ENCODE results near the gene SASH1.

SASH1 gene

DNA sequence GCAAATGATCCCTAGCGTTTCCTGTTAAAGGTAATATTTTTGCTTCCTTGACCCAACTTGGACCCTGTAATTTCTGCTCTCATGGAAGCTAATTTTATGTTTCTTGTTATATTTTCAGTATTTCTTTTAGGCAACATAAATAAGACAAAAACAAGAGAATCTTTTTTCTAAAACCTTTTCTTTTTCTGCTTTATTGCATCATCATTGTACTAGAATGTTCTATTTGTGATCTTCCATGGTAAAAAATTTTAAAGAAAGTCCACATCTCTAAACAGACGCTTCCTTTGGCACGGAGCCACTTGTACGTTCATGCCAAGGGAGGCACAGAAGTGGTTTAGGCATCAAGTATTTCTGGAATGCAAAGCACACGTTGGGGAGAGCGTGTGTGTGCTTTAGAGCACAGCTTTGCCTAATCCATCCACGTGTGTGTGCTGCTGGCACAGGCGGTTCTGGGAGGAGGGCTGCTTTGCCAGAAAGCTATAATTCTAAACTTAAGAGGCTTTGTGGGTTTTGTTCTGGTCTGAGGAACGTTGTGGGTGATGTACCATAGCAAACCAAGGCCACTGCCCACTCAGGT lies 98.3 kb downstream of the SASH1 start:
- H3K9me3 Mint-ChIP-seq: peaks cover 2% of the 10 kb centered on the region
- ATAC-seq: no peak
- peaks cover 11% of the 10 kb centered on the region for H3K4me1 Mint-ChIP-seq
- peaks cover 28% of the 10 kb centered on the region for H3K27me3 Mint-ChIP-seq
- no peaks in the 10 kb centered on the region for H3K36me3 Mint-ChIP-seq
- H3K27ac Mint-ChIP-seq: no peak overlapping the region
- H3K4me3 Mint-ChIP-seq: no peak overlapping the region

DNA sequence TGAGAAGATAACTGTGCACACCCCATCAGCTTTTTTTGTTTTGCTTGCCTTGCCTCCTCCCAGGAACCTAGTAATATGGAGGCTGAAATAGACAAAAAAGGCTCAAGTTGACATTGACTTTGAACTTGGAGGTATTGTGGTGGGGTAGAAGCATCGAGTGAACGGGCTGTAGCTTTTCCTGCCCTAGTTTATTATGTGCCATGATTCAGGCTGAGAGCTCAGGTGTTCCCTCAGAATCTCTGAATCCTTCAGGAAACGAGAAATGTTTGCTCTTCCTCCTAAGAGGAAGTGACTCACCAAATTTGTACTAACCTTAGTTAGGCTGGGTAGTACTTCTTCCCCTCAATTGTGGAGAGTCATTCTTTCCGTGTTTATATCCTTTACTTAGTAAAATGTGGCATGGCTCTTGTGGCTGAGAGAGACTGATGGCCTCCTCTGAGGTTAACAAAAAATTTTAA lies 98.8 kb downstream of the SASH1 start:
- Mint-ChIP-seq H3K27ac (no peak overlapping the region), H3K27me3 (peaks cover 23% of the 10 kb centered on the region), H3K9me3 (peaks cover 2% of the 10 kb centered on the region), H3K4me1 (peaks cover 11% of the 10 kb centered on the region), H3K36me3 (no peaks in the 10 kb centered on the region), H3K4me3 (no peak overlapping the region)
- peak; percentile 84 for ATAC-seq

DNA sequence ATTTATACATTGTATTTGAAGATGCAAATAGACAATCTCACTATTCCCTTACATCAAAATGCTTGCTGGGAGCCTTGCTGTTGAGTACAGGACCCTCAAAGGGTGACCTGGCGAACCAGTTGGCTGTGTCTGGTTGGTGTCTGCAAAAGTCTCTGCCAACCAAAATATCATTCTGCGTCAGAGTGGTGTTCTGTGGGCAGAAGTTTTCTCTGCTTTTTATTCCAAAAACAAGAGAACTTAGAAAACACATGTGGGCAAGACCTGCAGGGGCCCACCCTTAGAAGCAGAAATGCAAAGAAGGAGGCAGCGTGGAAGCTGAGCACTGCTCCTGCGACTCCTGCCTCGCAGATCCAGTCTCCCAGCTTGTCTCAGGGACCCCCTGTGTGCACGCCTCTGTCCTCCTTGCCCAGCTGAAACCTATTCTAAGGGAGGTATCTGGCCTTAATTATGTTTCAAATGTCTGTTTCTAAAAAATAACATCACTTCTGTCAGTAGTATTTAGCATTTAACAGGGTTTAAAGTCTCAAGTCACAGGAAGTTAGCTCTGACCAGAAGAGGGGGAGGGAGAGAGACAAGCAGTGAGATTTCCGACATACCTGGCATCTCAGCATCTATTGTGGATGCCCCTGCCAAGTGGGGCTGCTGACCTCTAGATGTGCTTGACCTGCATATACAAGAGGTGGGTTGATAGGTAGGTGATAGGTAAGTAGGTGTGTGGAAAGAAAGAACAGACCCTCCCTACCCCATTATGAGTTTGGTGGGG lies 101.3 kb downstream of the SASH1 start:
- Mint-ChIP-seq H3K4me1 (peaks cover 20% of the 10 kb centered on the region), H3K9me3 (no peaks in the 10 kb centered on the region), H3K4me3 (no peak overlapping the region), H3K36me3 (no peaks in the 10 kb centered on the region), H3K27me3 (peaks cover 32% of the 10 kb centered on the region), H3K27ac (no peak overlapping the region)
- no peak for ATAC-seq

DNA sequence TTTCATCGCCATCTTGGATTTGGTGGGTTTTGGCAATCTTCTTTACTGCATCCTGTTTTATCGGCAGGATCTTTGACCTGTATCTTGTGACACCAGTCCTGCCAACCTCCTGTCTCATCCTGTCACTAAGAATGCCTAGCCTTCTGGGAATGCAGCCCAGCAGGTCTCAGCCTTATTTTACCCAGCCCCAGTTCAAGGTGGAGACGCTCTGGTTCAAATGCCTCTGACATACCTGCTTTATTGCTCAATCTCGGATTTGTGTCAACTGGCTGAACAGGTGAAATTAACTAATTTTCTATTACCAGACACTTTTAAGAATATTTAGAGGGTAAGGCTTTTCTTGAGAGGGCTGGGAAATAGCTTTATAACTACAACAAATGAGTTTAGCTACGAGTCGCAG lies 102.5 kb downstream of the SASH1 start:
- Mint-ChIP-seq H3K36me3 (no peaks in the 10 kb centered on the region), H3K27ac (no peak overlapping the region), H3K4me3 (no peak overlapping the region), H3K4me1 (peaks cover 21% of the 10 kb centered on the region), H3K9me3 (no peaks in the 10 kb centered on the region), H3K27me3 (peaks cover 27% of the 10 kb centered on the region)
- no peak for ATAC-seq

DNA sequence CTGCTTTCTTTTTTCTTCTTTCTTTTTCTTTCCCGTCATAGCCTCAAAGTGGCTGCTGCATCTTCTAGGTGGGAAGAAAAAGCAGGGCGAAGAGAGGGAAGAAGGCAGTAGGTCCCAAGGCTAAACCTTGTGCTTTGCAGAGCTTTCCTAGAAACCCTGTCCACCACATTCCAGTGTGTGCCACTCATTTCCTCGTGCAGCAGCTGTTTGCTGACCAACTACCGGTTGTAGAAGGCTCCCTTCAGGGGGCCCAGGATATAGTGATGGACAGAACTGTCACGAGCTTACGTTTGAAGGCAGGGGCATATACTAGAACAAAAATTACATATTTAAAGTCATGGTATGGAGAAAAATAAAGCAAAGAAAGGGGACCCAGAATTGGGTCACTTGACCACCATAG lies 103.0 kb downstream of the SASH1 start:
- no peak overlapping the region for H3K27ac Mint-ChIP-seq
- peaks cover 22% of the 10 kb centered on the region for H3K27me3 Mint-ChIP-seq
- no peaks in the 10 kb centered on the region for H3K9me3 Mint-ChIP-seq
- H3K4me3 Mint-ChIP-seq: no peak overlapping the region
- no peaks in the 10 kb centered on the region for H3K36me3 Mint-ChIP-seq
- peaks cover 21% of the 10 kb centered on the region for H3K4me1 Mint-ChIP-seq
- no peak for ATAC-seq

DNA sequence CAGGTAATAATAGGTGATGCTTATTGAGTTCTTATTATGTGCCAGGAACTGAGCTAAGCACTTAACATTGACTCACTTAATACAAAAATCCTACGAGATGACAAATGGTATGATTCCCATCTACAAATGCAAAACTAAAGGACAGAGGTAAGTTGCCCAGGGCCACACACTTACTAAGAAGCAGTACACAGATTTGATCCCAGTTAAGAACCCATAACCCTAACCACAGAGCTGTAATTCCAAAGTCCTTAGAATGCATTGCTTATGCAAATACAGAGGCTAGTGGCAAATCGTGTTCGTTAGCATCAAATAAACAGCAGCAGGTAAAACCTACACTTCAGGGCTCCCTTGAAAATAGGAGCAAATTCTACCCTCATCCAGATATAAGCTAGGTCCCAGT lies 104.0 kb downstream of the SASH1 start:
- peaks cover 14% of the 10 kb centered on the region for H3K4me1 Mint-ChIP-seq
- H3K9me3 Mint-ChIP-seq: no peaks in the 10 kb centered on the region
- no peak overlapping the region for H3K4me3 Mint-ChIP-seq
- H3K27me3 Mint-ChIP-seq: peaks cover 18% of the 10 kb centered on the region
- ATAC-seq: no peak
- H3K27ac Mint-ChIP-seq: no peak overlapping the region
- no peaks in the 10 kb centered on the region for H3K36me3 Mint-ChIP-seq

DNA sequence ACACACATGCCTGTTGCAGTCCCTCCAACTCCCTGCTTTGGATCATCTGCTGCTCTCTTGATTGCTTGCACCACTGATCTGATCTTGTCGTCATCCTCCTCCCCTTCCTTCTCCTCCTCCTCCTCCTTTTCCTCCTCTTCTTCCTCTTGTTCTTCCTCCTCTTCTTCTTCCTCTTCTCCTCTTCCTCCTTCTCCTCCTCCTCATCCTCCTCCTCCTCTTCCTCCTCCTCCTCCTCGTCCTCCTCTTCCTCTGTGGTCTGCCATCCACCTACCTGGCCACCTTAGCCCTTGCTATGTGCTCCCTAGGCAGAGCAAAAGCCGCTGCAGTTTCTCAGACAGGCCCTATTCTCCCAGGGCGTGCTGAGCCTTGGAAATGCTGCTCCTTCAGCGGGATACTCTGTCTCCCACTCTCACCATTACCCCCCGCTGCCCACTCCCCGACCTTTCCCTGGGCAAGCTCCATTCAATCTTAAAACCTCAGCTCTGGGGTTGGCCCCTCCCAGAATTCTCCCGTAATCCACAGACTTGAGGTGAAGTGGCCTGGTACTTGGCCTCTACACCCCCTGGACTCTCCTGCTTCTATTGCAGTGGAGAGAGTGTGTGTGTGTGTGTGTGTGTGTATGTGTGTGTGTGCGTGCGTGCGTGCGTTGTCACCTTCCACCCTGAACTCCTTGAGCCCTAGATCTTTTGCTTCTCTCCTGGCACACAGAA lies 105.0 kb downstream of the SASH1 start:
- Mint-ChIP-seq H3K27me3 (peaks cover 20% of the 10 kb centered on the region), H3K4me3 (no peak overlapping the region), H3K4me1 (peaks cover 10% of the 10 kb centered on the region), H3K9me3 (no peaks in the 10 kb centered on the region), H3K27ac (no peak overlapping the region), H3K36me3 (no peaks in the 10 kb centered on the region)
- no peak for ATAC-seq

DNA sequence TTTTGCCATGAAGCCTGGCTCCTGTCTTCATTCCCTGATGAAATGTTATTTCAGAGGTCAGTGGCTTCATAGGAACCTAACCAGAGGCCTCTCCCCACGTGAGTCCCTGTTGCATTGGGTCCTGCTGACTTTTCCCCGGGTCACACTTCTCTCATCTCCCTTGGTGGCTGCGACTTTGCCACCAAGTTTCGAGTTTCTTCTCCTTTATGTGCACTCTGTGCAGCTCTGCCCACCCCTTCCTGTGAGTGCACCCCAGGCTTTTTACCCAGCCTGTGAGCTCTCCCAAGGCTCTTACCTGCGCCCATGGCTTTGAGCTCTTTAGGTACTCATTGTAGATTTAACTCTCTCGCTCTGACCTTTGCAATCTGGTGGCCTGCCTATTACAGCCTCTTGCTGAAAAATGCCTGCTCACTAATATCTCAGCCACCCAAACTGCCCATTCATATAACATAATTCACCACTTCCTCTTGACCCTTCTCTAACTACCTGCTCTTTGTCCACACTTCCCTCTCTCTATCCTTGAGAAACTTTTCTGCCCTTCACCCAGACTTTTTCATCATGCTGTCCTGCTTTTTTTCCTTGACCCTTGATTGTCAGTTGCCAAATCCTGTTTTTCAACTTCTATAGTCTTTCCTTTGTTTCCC lies 105.9 kb downstream of the SASH1 start:
- H3K36me3 Mint-ChIP-seq: no peaks in the 10 kb centered on the region
- H3K27me3 Mint-ChIP-seq: peaks cover 28% of the 10 kb centered on the region
- no peaks in the 10 kb centered on the region for H3K9me3 Mint-ChIP-seq
- H3K27ac Mint-ChIP-seq: no peak overlapping the region
- H3K4me1 Mint-ChIP-seq: peaks cover 10% of the 10 kb centered on the region
- no peak overlapping the region for H3K4me3 Mint-ChIP-seq
- ATAC-seq: no peak

DNA sequence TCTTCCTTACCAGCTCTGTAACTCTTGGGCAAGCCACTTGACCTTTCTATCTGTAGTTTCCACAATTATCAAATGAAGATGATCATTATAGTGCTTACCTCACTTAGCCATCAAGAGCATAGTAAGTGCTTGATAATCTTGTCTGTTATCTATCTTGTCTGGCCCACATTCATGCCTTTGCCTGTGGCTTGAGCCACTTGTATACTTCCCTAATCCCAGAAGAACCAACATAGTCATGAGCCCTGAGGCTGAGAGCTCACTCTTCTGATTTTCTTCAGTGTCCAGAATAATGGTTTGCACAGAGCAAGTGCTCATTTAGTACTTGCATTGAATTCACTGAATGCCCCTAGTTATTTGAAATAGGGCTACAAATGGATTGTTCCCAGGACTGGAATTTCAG lies 108.2 kb downstream of the SASH1 start:
- H3K4me1 Mint-ChIP-seq: peaks cover 10% of the 10 kb centered on the region
- H3K36me3 Mint-ChIP-seq: no peaks in the 10 kb centered on the region
- H3K4me3 Mint-ChIP-seq: no peak overlapping the region
- no peaks in the 10 kb centered on the region for H3K9me3 Mint-ChIP-seq
- H3K27ac Mint-ChIP-seq: no peak overlapping the region
- H3K27me3 Mint-ChIP-seq: peaks cover 38% of the 10 kb centered on the region
- no peak for ATAC-seq

DNA sequence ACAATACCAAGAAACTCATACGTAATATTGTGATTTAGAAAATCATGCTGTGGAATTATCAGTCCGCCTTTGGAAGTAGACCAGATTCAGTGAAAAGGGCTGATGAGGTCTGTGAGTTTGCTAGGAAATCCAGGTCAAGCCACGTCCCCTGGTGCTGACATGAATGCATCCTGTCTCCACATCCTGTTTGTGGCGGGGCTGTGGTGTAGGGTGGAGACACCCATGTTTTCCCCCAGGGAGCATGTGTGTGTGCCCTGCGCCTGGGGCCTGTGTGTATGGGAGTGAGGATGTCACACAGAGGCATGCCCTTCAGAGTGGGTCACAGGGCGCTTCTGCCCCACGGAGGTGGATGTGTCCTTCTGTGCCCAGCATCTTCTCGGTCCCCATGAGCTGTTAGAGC lies 109.1 kb downstream of the SASH1 start:
- peaks cover 46% of the 10 kb centered on the region for H3K27me3 Mint-ChIP-seq
- H3K4me3 Mint-ChIP-seq: no peak overlapping the region

DNA sequence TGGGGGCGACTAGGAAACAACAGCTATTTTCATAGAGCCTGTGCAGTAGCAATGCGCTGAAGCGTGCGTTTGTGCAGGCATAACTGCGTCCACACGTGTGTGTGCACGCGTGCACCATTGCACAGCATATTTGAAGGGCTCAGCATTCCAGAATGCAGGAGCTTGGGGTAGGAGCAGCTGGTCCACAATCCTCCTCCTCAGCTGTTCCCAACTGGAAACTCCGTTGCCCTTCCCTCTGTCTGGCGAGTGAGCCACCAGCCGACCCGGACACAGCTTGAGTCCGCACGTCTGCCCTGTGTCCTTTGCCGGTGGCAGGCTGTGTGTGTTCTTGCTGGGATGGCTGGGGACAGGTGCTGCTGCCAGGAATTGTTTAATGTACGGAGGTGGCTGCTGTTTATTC lies 110.2 kb downstream of the SASH1 start:
- Mint-ChIP-seq H3K36me3 (no peaks in the 10 kb centered on the region), H3K9me3 (no peaks in the 10 kb centered on the region), H3K27me3 (peaks cover 41% of the 10 kb centered on the region), H3K4me3 (no peak overlapping the region), H3K4me1 (peaks cover 10% of the 10 kb centered on the region), H3K27ac (no peak overlapping the region)
- ATAC-seq: no peak

More for the DNA sequence above, 109.1 kb downstream of the SASH1 start:
- no peaks in the 10 kb centered on the region for H3K36me3 Mint-ChIP-seq
- H3K4me1 Mint-ChIP-seq: peaks cover 10% of the 10 kb centered on the region
- H3K27ac Mint-ChIP-seq: no peak overlapping the region
- peak; percentile 76 for ATAC-seq
- H3K9me3 Mint-ChIP-seq: no peaks in the 10 kb centered on the region

DNA sequence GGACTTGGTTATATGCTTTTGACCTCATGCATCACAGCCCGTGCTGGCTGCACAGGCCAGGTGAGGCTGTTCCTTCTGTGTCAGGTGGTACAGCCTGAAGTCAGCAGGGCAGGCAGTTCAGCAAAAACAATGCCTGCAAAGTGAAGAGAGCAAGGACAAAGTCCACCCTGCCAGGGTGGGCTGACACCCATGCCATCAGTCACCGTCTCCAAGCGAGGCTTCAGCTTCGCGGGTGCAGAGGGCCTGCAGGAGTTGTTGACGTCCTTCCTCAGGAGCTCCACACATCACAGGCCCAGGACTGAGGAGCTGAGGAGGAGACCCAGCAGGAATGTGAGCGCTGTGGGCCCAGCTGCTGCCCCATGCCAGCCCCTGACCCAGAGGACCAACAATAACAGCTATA lies 111.3 kb downstream of the SASH1 start:
- Mint-ChIP-seq H3K36me3 (no peaks in the 10 kb centered on the region), H3K27me3 (peaks cover 31% of the 10 kb centered on the region), H3K4me3 (no peak overlapping the region), H3K4me1 (peaks cover 1% of the 10 kb centered on the region), H3K9me3 (no peaks in the 10 kb centered on the region), H3K27ac (no peak overlapping the region)
- ATAC-seq: no peak

DNA sequence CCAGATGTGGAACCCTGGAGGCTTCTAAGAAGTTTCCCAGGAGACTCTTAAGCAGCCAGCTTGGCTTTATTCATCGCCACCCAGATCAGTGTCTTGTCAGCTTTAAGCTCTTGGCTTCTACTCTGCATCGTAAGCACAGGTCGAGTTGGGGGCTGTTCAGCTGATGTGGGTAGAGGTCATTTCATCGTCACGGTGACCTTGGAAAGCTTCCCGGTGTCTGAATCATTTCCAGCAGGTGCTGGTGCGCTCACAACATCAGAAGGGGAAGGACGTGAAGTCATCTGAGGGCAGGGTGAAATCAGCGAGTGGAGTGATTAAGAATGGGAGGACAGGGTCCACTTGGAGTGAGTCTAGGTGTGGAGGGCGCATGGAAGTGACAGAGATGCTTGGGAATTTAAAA lies 112.6 kb downstream of the SASH1 start:
- Mint-ChIP-seq H3K36me3 (no peaks in the 10 kb centered on the region), H3K4me1 (no peaks in the 10 kb centered on the region), H3K27ac (no peak overlapping the region), H3K9me3 (no peaks in the 10 kb centered on the region), H3K27me3 (peaks cover 28% of the 10 kb centered on the region), H3K4me3 (no peak overlapping the region)
- ATAC-seq: no peak

DNA sequence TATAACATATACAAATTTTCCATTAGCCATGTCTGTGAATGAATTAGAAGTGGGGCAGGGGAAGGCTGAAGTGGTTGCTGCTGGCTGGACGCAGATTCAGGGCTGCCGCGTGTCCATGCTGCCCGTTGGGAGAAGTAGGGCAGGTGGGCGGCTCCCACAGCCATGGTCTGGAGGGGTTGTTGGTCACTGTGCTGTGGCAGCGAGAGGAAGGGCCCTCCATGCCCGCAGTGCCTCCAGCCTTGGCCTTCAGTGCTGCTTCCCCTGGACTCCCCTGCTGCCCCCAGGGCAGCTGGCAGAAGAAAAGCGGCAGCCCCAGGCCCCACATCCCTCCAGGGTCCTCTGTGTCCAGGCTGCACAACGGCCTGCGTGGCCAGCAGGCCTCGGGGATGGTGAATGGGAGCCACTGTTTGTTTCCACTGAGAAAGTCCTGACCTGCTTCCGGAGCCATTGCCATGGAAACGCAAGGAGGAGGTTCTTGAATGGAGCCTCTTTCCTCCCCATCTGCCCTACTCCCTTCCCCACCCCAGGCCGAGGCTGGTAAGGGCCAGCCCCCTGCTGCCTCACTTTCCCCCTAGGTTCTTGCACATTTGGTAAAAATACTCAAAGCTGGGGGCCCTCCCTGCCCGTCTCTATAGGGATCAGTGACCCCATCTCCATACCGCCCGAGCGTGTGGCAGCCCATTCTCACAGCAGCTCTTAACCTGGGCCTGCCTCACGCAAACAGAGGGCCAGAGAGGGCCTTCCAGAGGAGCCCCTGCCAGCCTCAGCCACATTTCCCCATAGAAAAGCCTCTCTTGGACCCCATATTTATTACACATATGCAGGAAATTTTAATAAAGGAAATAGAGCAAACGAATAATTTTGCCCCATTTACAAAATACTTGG lies 113.3 kb downstream of the SASH1 start:
- no peaks in the 10 kb centered on the region for H3K36me3 Mint-ChIP-seq
- no peaks in the 10 kb centered on the region for H3K4me1 Mint-ChIP-seq
- no peaks in the 10 kb centered on the region for H3K9me3 Mint-ChIP-seq
- peaks cover 28% of the 10 kb centered on the region for H3K27me3 Mint-ChIP-seq
- no peak overlapping the region for H3K4me3 Mint-ChIP-seq
- no peak for ATAC-seq
- H3K27ac Mint-ChIP-seq: no peak overlapping the region

Measured in stimulated activated memory B cell treated with anti-CD40 and anti-IgM and Interleukin-4, amounts not matched to agents 10 μg/mL and 1 μg/mL and 100 μg/mL, for 72 hours (primary cell).